ENCODE data around the gene ANTXR1. TPM values are rescaled to one million over a fixed set of nuclear protein-coding genes. Genes with fewer than 3 reads are reported as not detected.

Gene ANTXR1
- total and polyA plus RNA-seq, 2 donors: 4.4 to 7.3 TPM

DNA sequence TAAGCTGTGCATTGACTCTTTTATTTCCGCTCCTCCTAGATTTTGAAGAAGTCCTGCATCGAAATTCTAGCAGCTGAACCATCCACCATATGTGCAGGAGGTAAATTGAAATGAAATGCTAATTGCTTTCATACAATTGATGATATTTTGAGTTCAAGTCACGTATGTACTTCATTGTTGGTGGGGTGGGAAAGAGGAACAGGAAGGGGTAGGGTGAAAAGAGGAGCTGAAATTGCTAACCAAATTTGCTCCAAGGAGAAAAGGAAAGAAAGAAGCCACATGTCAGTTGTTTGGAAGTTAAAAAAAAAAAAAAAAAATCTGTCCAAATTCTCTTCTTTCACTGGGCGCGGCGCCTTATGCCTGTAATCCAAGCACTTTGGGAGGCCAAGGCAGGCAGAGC, 77.8 kb downstream of the ANTXR1 start:
- H3K27me3 ChIP-seq (ENCODE audit: control insufficient read depth in 2 of 2, insufficient read depth in 1 of 2, low read length in 1 of 2): no peaks in the 10 kb centered on the region
- H3K36me3 ChIP-seq (ENCODE audit: control insufficient read depth in 2 of 2, insufficient read depth in 2 of 2, low read length in 1 of 2): no peaks in the 10 kb centered on the region
- DNase-seq (ENCODE audit: low read depth in 6 of 9, low spot score in 9 of 9): no peak
- 99% methylated on average over 6 of the region's 6 CpGs for WGBS
- no peak overlapping the region for H3K4me3 ChIP-seq (ENCODE audit: low read length in 2 of 2)
- no peaks in the 10 kb centered on the region for H3K9me3 ChIP-seq (ENCODE audit: control insufficient read depth in 2 of 2, insufficient read depth in 1 of 2, low read length in 1 of 2)
- H3K4me1 ChIP-seq (ENCODE audit: control insufficient read depth in 2 of 2, insufficient read depth in 2 of 2, low read length in 2 of 2): no peaks in the 10 kb centered on the region
- no peak overlapping the region for H3K27ac ChIP-seq (ENCODE audit: low read depth in 1 of 2, low read length in 1 of 2)

DNA sequence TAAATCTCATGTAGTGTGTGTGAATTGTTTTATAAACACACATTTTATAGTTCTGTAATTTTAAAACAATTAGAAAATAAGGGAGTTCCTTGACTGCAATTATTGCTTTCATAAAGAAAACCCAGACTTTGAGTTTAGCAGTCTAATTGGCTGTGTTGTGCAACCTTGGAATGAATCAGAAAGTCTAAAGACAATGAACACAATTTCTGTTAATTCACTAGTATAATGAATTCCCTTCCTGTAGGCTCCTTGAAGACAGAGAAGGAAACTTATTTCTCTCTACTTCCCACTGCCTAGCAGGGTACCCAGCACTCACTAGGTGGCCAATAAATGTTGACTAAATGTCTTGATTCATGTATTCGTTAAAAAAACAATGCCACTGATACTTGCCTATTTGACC, 79.9 kb downstream of the ANTXR1 start:
- DNase-seq (ENCODE audit: low read depth in 6 of 9, low spot score in 9 of 9): no peak
- Histone ChIP-seq H3K27me3 (ENCODE audit: control insufficient read depth in 2 of 2, insufficient read depth in 1 of 2, low read length in 1 of 2) (no peaks in the 10 kb centered on the region), H3K4me3 (ENCODE audit: low read length in 2 of 2) (no peak overlapping the region), H3K36me3 (ENCODE audit: control insufficient read depth in 2 of 2, insufficient read depth in 2 of 2, low read length in 1 of 2) (no peaks in the 10 kb centered on the region), H3K27ac (ENCODE audit: low read depth in 1 of 2, low read length in 1 of 2) (no peak overlapping the region), H3K4me1 (ENCODE audit: control insufficient read depth in 2 of 2, insufficient read depth in 2 of 2, low read length in 2 of 2) (no peaks in the 10 kb centered on the region), H3K9me3 (ENCODE audit: control insufficient read depth in 2 of 2, insufficient read depth in 1 of 2, low read length in 1 of 2) (no peaks in the 10 kb centered on the region)
- 99% methylated on average over 1 of the region's 1 CpG for WGBS

DNA sequence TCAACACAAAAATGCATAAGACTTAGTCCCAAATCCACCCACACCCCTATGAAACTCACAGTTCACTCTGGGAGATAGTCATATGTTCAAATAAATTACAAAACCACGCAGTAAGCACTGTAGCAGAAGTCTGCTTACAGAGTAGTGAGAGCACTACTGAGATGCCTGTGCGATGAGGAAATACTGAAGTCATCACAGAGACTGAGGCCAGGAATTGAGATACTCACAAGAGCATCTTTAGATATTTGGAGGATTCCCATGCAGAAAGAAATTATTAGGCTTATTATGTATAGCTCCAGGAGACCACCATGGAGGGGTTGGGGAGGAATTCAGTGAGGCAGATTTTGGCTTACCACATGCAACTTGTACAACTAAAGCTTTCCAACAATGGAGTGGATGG, 82.3 kb downstream of the ANTXR1 start:
- DNase-seq (ENCODE audit: low read depth in 6 of 9, low spot score in 9 of 9): no peak
- Histone ChIP-seq H3K27ac (ENCODE audit: low read depth in 1 of 2, low read length in 1 of 2) (no peak overlapping the region), H3K27me3 (ENCODE audit: control insufficient read depth in 2 of 2, insufficient read depth in 1 of 2, low read length in 1 of 2) (no peaks in the 10 kb centered on the region), H3K4me3 (ENCODE audit: low read length in 2 of 2) (no peak overlapping the region), H3K36me3 (ENCODE audit: control insufficient read depth in 2 of 2, insufficient read depth in 2 of 2, low read length in 1 of 2) (no peaks in the 10 kb centered on the region), H3K9me3 (ENCODE audit: control insufficient read depth in 2 of 2, insufficient read depth in 1 of 2, low read length in 1 of 2) (no peaks in the 10 kb centered on the region), H3K4me1 (ENCODE audit: control insufficient read depth in 2 of 2, insufficient read depth in 2 of 2, low read length in 2 of 2) (no peaks in the 10 kb centered on the region)
- WGBS: 97% methylated on average over 2 of the region's 2 CpGs

DNA sequence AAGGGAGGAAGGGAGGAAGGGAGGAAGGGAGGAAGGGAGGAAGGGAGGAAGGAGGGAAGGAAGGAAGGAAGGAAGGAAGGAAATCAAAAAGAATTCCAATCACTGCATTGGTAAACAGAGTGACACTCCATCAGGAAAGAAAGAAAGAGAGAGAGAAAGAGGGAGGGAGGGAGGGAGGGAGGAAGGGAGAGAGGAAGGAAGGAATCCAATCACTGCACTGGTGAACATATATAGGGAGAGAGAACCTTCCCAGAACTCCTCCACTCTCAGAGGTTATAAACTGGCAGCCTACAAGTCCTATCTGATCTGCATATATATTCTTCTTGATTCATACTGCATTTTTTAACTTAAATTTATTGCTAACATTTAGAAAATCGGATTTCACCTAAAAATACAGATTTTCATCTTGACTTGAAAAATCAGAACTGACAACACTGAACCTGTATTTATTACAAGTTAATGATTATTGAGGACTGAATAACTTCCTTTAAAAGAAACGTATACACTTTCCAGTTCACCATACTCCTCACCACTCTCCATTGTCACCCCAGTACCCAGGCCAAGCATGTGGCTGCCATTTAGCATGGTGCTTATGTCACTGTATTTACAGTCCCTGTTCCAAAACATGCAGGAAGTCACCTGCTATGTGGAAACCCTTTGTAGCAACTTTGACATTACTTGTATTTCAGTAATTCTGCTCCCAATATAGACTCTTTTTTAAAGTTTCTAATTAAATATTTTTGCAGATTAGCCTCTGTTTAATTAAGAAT, 83.5 kb downstream of the ANTXR1 start:
- no peaks in the 10 kb centered on the region for H3K4me1 ChIP-seq (ENCODE audit: control insufficient read depth in 2 of 2, insufficient read depth in 2 of 2, low read length in 2 of 2)
- H3K9me3 ChIP-seq (ENCODE audit: control insufficient read depth in 2 of 2, insufficient read depth in 1 of 2, low read length in 1 of 2): no peaks in the 10 kb centered on the region
- DNase-seq (ENCODE audit: low read depth in 6 of 9, low spot score in 9 of 9): no peak
- WGBS: 98% methylated on average over 2 of the region's 2 CpGs
- no peaks in the 10 kb centered on the region for H3K36me3 ChIP-seq (ENCODE audit: control insufficient read depth in 2 of 2, insufficient read depth in 2 of 2, low read length in 1 of 2)
- H3K27ac ChIP-seq (ENCODE audit: low read depth in 1 of 2, low read length in 1 of 2): no peak overlapping the region
- H3K27me3 ChIP-seq (ENCODE audit: control insufficient read depth in 2 of 2, insufficient read depth in 1 of 2, low read length in 1 of 2): no peaks in the 10 kb centered on the region
- no peak overlapping the region for H3K4me3 ChIP-seq (ENCODE audit: low read length in 2 of 2)

DNA sequence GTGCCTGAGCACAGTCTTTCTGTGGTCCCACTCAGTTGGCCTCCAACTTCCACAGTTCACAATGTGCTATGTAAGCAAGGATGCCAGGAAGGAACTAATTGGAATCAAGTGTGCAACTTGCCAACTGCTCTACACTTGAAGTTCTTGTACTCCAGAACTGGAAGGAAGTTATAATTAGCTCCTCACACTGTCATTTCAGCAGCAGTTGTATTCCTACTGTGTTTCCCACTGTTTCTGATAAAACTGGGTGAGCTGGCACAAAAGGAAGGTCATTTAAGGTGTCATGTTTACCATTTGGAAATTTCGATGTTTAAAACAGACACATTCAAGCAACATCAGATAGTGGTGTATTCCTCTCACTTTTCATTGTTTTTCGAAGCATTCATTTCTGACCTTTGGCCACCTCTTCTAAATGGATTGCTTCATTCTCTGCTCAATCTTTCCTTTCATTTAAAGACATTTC, 84.2 kb downstream of the ANTXR1 start:
- Histone ChIP-seq H3K36me3 (ENCODE audit: control insufficient read depth in 2 of 2, insufficient read depth in 2 of 2, low read length in 1 of 2) (no peaks in the 10 kb centered on the region), H3K27me3 (ENCODE audit: control insufficient read depth in 2 of 2, insufficient read depth in 1 of 2, low read length in 1 of 2) (no peaks in the 10 kb centered on the region), H3K4me3 (ENCODE audit: low read length in 2 of 2) (no peak overlapping the region), H3K4me1 (ENCODE audit: control insufficient read depth in 2 of 2, insufficient read depth in 2 of 2, low read length in 2 of 2) (no peaks in the 10 kb centered on the region), H3K9me3 (ENCODE audit: control insufficient read depth in 2 of 2, insufficient read depth in 1 of 2, low read length in 1 of 2) (no peaks in the 10 kb centered on the region), H3K27ac (ENCODE audit: low read depth in 1 of 2, low read length in 1 of 2) (no peak overlapping the region)
- DNase-seq (ENCODE audit: low read depth in 6 of 9, low spot score in 9 of 9): no peak
- WGBS: 90% methylated on average over 2 of the region's 2 CpGs

DNA sequence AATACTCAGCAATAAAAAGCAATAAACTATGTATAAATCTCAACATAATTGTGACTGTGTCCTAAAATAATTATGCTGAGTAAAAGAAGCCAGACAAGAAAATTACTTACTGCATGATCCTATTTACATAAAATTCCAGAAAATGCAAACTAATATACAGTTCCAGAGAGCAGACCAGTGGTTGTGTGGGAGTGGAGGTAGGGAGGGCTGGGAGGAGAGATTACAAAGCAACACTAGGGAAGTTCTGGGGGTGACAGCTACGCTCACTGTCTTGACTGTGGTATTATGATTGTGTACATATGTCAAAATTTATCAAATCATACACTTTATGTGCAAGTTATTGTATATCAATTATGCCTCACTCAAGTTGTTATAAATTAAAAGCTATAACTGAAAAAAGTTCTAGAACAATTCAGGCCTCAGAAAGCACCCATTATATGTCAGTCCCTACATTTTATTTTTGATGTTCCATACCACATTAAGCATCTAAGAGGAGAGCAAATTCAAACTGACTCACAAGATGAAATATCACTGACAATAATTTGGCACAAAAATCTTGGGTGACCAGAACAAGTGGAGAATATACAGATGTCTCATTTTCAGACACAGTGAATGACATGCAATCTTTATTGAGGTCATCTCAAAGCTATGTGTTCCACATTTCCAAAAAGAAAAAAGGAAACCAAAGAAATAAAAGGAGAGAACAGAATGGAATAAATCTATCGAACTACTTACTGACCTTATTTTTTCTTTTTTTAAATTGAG, 85.1 kb downstream of the ANTXR1 start:
- H3K9me3 ChIP-seq (ENCODE audit: control insufficient read depth in 2 of 2, insufficient read depth in 1 of 2, low read length in 1 of 2): no peaks in the 10 kb centered on the region
- H3K4me3 ChIP-seq (ENCODE audit: low read length in 2 of 2): no peak overlapping the region
- no peak for DNase-seq (ENCODE audit: low read depth in 6 of 9, low spot score in 9 of 9)
- no peak overlapping the region for H3K27ac ChIP-seq (ENCODE audit: low read depth in 1 of 2, low read length in 1 of 2)
- no peaks in the 10 kb centered on the region for H3K27me3 ChIP-seq (ENCODE audit: control insufficient read depth in 2 of 2, insufficient read depth in 1 of 2, low read length in 1 of 2)
- H3K36me3 ChIP-seq (ENCODE audit: control insufficient read depth in 2 of 2, insufficient read depth in 2 of 2, low read length in 1 of 2): peaks cover 0 to 2% of the 10 kb centered on the region in 2 donors
- WGBS: 94% methylated on average over 2 of the region's 2 CpGs
- H3K4me1 ChIP-seq (ENCODE audit: control insufficient read depth in 2 of 2, insufficient read depth in 2 of 2, low read length in 2 of 2): no peaks in the 10 kb centered on the region

DNA sequence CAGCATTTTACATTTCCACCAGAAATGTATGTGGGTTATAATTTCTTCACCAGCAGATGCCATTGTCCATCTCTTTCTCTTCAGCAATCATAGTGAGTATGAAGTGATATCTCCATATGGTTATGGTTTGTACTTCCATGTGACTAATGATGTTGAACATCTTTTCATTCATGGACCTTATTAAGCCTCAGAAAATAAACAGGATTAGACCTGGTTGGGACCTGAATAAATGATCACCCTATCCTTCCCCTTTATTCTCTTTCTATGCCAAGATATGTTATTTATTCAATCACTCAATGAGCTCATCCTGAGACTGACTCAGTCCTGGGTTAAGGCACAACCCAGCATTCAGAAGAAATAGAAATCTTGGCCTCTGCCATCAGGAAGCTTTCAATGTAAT, 86.6 kb downstream of the ANTXR1 start:
- Histone ChIP-seq H3K27ac (ENCODE audit: low read depth in 1 of 2, low read length in 1 of 2) (no peak overlapping the region), H3K4me3 (ENCODE audit: low read length in 2 of 2) (no peak overlapping the region), H3K9me3 (ENCODE audit: control insufficient read depth in 2 of 2, insufficient read depth in 1 of 2, low read length in 1 of 2) (no peaks in the 10 kb centered on the region), H3K4me1 (ENCODE audit: control insufficient read depth in 2 of 2, insufficient read depth in 2 of 2, low read length in 2 of 2) (no peaks in the 10 kb centered on the region), H3K27me3 (ENCODE audit: control insufficient read depth in 2 of 2, insufficient read depth in 1 of 2, low read length in 1 of 2) (no peaks in the 10 kb centered on the region), H3K36me3 (ENCODE audit: control insufficient read depth in 2 of 2, insufficient read depth in 2 of 2, low read length in 1 of 2) (peaks cover 0 to 6% of the 10 kb centered on the region in 2 donors)
- no peak for DNase-seq (ENCODE audit: low read depth in 6 of 9, low spot score in 9 of 9)

DNA sequence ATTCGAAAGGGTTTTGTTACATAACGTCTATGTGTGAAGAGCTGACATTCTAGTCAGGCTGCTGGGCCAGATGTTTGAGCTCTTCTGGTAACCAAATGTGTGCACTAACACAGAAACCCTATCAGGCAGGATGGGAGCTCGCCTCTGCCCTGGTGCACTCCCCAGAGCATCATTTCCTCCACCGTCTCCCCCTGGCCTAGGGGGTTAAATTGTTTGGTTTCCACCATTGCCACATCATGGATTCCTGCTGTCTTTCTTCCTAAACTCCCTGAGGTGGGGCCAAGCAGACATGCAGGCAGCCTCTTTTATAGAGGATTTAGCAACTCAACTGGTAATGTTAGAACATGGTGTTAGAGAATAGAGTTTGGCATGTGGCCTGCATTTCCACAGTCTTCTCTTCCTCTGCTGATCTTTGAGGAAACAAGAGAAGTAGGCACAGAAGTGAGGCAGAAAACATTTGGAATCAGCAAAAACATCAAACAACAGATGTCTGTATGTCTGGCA, 87.3 kb downstream of the ANTXR1 start:
- no peak for DNase-seq (ENCODE audit: low read depth in 6 of 9, low spot score in 9 of 9)
- Histone ChIP-seq H3K27ac (ENCODE audit: low read depth in 1 of 2, low read length in 1 of 2) (no peak overlapping the region), H3K4me3 (ENCODE audit: low read length in 2 of 2) (no peak overlapping the region), H3K36me3 (ENCODE audit: control insufficient read depth in 2 of 2, insufficient read depth in 2 of 2, low read length in 1 of 2) (peaks cover 0 to 6% of the 10 kb centered on the region in 2 donors), H3K27me3 (ENCODE audit: control insufficient read depth in 2 of 2, insufficient read depth in 1 of 2, low read length in 1 of 2) (no peaks in the 10 kb centered on the region), H3K9me3 (ENCODE audit: control insufficient read depth in 2 of 2, insufficient read depth in 1 of 2, low read length in 1 of 2) (no peaks in the 10 kb centered on the region), H3K4me1 (ENCODE audit: control insufficient read depth in 2 of 2, insufficient read depth in 2 of 2, low read length in 2 of 2) (no peaks in the 10 kb centered on the region)
- WGBS: 95% methylated on average over 4 of the region's 4 CpGs

DNA sequence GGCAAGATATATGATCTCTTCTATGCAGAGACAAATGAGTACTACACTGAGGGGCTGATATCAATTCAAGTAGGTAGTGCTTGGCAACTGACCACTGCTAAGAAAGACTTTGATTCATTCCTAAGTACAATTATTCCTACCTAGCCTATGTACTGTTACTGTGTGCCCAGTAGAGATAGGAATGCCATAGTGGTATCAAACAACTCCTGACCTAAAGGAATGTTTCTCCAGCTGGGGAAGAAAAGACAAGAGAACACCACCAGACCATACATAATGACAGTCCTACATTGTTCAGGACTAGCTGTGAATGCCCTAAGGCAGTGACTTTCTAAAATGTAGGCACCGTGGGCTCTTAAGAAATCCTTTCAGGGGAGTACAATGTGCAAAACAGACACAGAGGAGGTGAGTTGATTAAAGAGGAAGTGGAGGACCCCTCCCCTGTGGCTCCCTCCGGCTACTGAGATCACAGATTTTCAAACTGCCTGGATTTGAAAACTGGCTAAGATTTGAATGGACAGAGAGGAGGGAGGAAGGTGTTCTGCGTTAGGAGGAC, 89.1 kb downstream of the ANTXR1 start:
- no peak for DNase-seq (ENCODE audit: low read depth in 6 of 9, low spot score in 9 of 9)
- WGBS: 96% methylated on average over 3 of the region's 3 CpGs
- peaks cover 0 to 6% of the 10 kb centered on the region in 2 donors for H3K36me3 ChIP-seq (ENCODE audit: control insufficient read depth in 2 of 2, insufficient read depth in 2 of 2, low read length in 1 of 2)

More for the DNA sequence above, 89.1 kb downstream of the ANTXR1 start:
- Histone ChIP-seq H3K4me3 (ENCODE audit: low read length in 2 of 2) (no peak overlapping the region), H3K27me3 (ENCODE audit: control insufficient read depth in 2 of 2, insufficient read depth in 1 of 2, low read length in 1 of 2) (no peaks in the 10 kb centered on the region), H3K27ac (ENCODE audit: low read depth in 1 of 2, low read length in 1 of 2) (no peak overlapping the region), H3K9me3 (ENCODE audit: control insufficient read depth in 2 of 2, insufficient read depth in 1 of 2, low read length in 1 of 2) (no peaks in the 10 kb centered on the region), H3K4me1 (ENCODE audit: control insufficient read depth in 2 of 2, insufficient read depth in 2 of 2, low read length in 2 of 2) (no peaks in the 10 kb centered on the region)
